Measurements from ENCODE around the gene PRR14.
A peak's percentile ranks its signal among the peaks of the same experiment; 100 is the strongest.

PRR14 gene

DNA sequence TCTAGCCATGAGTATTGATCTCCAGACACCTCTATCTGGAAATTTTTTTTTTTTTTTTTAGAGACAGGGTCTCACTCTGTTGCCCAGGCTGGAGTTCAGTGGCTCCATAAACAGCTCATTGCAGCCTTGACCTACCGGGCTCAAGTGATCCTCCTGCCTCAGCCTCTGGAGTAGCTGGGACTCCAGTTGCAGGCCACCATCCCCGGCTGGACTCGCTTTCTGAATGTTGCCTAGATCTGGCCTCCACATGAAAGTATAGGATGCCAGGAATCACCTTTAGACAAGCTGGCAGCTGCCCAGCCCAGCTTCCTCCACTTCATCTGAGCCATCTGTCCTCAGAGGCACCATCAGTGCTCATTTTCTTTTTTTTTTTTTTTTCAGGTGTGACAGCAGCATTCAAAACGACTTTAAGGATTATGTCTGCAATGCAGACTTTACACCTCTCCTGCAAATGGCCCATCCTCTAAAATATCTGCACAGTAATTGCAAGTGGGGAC lies 6.4 kb upstream of the PRR14 start:
- ATAC-seq = no peak

DNA sequence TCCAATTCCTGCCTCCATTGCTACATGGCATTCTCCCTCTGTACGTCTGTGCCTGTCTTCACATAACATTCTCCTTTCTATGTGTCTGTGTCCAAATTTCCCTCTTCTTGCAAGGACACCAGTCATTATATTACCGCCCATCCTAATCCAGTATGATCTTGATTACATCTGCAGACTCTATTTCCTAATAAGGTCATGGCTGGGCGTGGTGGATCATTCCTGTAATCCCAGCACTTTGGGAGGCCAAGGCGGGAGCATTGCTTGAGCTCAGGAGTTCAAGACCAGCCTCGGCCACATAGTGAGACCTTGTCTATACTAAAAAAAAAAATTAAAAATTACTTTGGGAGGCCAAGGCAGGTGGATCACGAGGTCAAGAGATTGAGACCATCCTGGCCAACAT lies 5.0 kb upstream of the PRR14 start:
- no peak for ATAC-seq
- no peak for TF ChIP-seq BACH2 (CRISPR knock-in tag; IDR thresholded peaks at IDR 0.05; ENCODE audit: borderline replicate concordance)
- TF ChIP-seq CSDC2 (CRISPR knock-in tag; IDR thresholded peaks at IDR 0.05) = no peak
- TF ChIP-seq, protein P1, sequence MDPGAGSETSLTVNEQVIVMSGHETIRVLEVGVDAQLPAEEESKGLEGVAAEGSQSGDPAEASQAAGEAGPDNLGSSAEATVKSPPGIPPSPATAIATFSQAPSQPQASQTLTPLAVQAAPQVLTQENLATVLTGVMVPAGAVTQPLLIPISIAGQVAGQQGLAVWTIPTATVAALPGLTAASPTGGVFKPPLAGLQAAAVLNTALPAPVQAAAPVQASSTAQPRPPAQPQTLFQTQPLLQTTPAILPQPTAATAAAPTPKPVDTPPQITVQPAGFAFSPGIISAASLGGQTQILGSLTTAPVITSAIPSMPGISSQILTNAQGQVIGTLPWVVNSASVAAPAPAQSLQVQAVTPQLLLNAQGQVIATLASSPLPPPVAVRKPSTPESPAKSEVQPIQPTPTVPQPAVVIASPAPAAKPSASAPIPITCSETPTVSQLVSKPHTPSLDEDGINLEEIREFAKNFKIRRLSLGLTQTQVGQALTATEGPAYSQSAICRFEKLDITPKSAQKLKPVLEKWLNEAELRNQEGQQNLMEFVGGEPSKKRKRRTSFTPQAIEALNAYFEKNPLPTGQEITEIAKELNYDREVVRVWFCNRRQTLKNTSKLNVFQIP (CRISPR knock-in tag; IDR thresholded peaks at IDR 0.05; ENCODE audit: borderline replicate concordance, low read depth) = no peak
- no peak for TF ChIP-seq ZC3H10 (CRISPR knock-in tag; IDR thresholded peaks at IDR 0.05)
- TF ChIP-seq, protein P2, sequence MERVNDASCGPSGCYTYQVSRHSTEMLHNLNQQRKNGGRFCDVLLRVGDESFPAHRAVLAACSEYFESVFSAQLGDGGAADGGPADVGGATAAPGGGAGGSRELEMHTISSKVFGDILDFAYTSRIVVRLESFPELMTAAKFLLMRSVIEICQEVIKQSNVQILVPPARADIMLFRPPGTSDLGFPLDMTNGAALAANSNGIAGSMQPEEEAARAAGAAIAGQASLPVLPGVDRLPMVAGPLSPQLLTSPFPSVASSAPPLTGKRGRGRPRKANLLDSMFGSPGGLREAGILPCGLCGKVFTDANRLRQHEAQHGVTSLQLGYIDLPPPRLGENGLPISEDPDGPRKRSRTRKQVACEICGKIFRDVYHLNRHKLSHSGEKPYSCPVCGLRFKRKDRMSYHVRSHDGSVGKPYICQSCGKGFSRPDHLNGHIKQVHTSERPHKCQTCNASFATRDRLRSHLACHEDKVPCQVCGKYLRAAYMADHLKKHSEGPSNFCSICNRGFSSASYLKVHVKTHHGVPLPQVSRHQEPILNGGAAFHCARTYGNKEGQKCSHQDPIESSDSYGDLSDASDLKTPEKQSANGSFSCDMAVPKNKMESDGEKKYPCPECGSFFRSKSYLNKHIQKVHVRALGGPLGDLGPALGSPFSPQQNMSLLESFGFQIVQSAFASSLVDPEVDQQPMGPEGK (CRISPR knock-in tag; IDR thresholded peaks at IDR 0.05; ENCODE audit: borderline replicate concordance) = no peak
- TF ChIP-seq, protein P3, sequence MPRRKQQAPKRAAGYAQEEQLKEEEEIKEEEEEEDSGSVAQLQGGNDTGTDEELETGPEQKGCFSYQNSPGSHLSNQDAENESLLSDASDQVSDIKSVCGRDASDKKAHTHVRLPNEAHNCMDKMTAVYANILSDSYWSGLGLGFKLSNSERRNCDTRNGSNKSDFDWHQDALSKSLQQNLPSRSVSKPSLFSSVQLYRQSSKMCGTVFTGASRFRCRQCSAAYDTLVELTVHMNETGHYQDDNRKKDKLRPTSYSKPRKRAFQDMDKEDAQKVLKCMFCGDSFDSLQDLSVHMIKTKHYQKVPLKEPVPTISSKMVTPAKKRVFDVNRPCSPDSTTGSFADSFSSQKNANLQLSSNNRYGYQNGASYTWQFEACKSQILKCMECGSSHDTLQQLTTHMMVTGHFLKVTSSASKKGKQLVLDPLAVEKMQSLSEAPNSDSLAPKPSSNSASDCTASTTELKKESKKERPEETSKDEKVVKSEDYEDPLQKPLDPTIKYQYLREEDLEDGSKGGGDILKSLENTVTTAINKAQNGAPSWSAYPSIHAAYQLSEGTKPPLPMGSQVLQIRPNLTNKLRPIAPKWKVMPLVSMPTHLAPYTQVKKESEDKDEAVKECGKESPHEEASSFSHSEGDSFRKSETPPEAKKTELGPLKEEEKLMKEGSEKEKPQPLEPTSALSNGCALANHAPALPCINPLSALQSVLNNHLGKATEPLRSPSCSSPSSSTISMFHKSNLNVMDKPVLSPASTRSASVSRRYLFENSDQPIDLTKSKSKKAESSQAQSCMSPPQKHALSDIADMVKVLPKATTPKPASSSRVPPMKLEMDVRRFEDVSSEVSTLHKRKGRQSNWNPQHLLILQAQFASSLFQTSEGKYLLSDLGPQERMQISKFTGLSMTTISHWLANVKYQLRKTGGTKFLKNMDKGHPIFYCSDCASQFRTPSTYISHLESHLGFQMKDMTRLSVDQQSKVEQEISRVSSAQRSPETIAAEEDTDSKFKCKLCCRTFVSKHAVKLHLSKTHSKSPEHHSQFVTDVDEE (CRISPR knock-in tag; IDR thresholded peaks at IDR 0.05) = no peak
- TF ChIP-seq, protein P4, sequence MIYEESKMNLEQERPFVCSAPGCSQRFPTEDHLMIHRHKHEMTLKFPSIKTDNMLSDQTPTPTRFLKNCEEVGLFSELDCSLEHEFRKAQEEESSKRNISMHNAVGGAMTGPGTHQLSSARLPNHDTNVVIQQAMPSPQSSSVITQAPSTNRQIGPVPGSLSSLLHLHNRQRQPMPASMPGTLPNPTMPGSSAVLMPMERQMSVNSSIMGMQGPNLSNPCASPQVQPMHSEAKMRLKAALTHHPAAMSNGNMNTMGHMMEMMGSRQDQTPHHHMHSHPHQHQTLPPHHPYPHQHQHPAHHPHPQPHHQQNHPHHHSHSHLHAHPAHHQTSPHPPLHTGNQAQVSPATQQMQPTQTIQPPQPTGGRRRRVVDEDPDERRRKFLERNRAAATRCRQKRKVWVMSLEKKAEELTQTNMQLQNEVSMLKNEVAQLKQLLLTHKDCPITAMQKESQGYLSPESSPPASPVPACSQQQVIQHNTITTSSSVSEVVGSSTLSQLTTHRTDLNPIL (CRISPR knock-in tag; IDR thresholded peaks at IDR 0.05; ENCODE audit: low read depth) = no peak
- no peak for TF ChIP-seq TOX (CRISPR knock-in tag; IDR thresholded peaks at IDR 0.05; ENCODE audit: borderline replicate concordance)
- TF ChIP-seq ZNF8 (CRISPR knock-in tag; IDR thresholded peaks at IDR 0.05) = no peak
- no peak for TF ChIP-seq ESRRG (CRISPR knock-in tag; IDR thresholded peaks at IDR 0.05)
- no peak for TF ChIP-seq OSR1 (CRISPR knock-in tag; IDR thresholded peaks at IDR 0.05)
- TF ChIP-seq ARNTL (CRISPR knock-in tag; IDR thresholded peaks at IDR 0.05; ENCODE audit: borderline replicate concordance, low read depth) = no peak
- TF ChIP-seq ZFP3 (CRISPR knock-in tag; IDR thresholded peaks at IDR 0.05) = no peak
- no peak for TF ChIP-seq ZNF70 (CRISPR knock-in tag; IDR thresholded peaks at IDR 0.05)
- no peak for TF ChIP-seq PPARA (CRISPR knock-in tag; IDR thresholded peaks at IDR 0.05; ENCODE audit: borderline replicate concordance)

More for the DNA sequence above, 6.4 kb upstream of the PRR14 start:
- no peak for TF ChIP-seq CSDC2 (CRISPR knock-in tag; IDR thresholded peaks at IDR 0.05)
- no peak for TF ChIP-seq ZNF70 (CRISPR knock-in tag; IDR thresholded peaks at IDR 0.05)

DNA sequence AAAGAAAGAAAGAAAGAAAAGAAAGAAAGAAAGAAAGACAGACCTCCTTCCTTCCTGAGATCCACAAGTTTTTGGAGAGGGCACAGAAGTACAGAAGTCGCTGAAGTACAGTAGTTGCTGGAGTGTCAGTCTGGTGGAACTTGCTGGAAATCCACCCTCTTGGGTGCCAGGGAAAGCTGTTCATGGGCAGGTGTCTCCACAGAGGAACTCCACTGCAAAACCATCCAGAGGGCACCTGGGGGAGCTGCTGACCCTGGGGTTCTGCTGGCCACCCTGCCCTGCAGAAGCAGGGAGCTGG lies 3.5 kb upstream of the PRR14 start:
- no peak for ATAC-seq
- no peak for TF ChIP-seq ESRRG (CRISPR knock-in tag; IDR thresholded peaks at IDR 0.05)
- TF ChIP-seq SNAI2 (CRISPR knock-in tag; IDR thresholded peaks at IDR 0.05) = no peak

DNA sequence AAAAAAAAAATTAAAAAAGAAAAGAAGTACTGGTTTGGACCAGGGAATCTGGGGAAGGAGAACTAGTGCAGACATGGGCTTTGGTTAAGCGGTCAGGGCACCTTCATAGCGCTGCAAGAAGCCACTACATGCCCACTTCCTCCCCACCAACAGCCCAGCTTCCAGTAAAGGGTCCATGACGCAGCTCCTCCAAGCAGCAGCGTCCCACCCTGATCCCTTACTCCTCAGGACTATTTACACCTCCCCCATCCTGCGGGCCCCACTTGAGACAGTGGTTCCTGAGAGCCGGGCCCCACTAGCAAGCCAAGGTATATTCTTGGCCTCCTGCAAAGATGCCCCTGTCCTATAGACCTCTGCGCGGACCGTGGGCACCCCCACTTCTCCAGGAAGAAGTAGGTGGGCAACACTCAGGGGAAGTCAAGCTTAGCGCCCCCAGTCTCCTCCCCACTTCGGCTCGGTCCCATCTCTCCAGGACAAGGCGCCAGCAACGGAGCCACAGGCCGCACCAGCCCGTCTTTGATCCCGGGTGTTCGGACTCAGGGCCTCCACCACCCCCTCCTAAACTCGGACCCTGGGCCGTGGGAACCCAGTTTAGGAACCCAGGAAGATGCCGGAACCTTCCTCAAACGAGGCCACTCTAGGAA lies 913 bp upstream of the PRR14 start:
- no peak for ATAC-seq
- TF ChIP-seq ARNTL (CRISPR knock-in tag; IDR thresholded peaks at IDR 0.05; ENCODE audit: borderline replicate concordance, low read depth) = no peak

DNA sequence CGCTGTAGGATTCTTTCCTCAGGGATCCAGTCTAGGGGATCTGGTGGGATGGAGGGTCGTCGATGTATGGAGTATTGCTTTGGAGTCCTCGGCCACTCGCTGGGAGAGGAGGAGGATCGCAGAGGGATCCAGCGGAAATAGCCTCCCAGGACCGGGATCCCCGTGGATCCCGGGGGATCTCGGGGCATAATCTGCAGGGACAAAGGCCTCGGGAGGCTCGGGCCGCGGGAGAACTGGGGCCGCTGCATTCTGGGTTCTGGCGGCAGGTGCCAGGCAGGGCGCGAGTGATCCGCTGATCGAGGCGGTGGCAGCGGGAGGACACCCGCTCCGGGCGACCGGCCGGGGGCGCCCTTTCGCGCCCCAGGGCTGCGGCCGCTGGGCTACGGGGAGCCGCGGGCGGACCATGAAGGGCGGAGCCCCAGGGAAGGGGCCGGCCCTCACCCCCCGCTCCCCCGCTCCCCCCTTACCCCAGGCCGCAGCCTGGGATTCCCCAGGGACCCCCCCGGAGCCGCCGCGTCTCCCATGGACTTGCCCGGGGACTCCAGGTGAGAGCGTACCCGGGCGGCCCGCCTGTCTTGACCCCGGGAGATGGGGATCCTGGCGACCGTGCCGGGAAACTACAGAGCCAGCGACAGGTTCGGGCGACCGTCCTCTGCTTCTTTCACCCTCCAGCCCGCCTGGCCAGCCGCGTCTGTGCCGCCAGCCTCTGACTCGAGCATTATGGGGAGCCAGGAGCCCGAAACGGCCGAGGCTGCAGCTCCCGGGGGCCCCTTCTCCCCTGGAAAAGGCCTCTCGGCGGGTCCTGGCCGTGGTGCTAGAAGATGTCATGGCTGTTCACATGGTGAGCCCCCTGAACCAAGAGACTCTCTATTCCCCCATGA lies 604 bp downstream of the PRR14 start:
- peak; percentile 87 for ATAC-seq
- no peak for TF ChIP-seq PPARA (CRISPR knock-in tag; IDR thresholded peaks at IDR 0.05; ENCODE audit: borderline replicate concordance)
- TF ChIP-seq ARNTL (CRISPR knock-in tag; IDR thresholded peaks at IDR 0.05; ENCODE audit: borderline replicate concordance, low read depth) = no peak
- TF ChIP-seq GLIS3 (CRISPR knock-in tag; IDR thresholded peaks at IDR 0.05) = no peak
- no peak for TF ChIP-seq SNAI2 (CRISPR knock-in tag; IDR thresholded peaks at IDR 0.05)
- no peak for TF ChIP-seq ISL1 (CRISPR knock-in tag; IDR thresholded peaks at IDR 0.05)
- no peak for TF ChIP-seq ZFP30 (CRISPR knock-in tag; IDR thresholded peaks at IDR 0.05)
- no peak for TF ChIP-seq OSR1 (CRISPR knock-in tag; IDR thresholded peaks at IDR 0.05)
- TF ChIP-seq, protein P3 (CRISPR knock-in tag; IDR thresholded peaks at IDR 0.05) = no peak
- TF ChIP-seq, protein P5, sequence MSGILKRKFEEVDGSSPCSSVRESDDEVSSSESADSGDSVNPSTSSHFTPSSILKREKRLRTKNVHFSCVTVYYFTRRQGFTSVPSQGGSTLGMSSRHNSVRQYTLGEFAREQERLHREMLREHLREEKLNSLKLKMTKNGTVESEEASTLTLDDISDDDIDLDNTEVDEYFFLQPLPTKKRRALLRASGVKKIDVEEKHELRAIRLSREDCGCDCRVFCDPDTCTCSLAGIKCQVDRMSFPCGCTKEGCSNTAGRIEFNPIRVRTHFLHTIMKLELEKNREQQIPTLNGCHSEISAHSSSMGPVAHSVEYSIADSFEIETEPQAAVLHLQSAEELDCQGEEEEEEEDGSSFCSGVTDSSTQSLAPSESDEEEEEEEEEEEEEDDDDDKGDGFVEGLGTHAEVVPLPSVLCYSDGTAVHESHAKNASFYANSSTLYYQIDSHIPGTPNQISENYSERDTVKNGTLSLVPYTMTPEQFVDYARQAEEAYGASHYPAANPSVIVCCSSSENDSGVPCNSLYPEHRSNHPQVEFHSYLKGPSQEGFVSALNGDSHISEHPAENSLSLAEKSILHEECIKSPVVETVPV (CRISPR knock-in tag; IDR thresholded peaks at IDR 0.05) = no peak

Measured in SK-N-SH treated with all-trans-retinoic acid at 6 μM for 48 hours (cell line).